Neural crest cell (in vitro differentiated cells): Measurements from ENCODE around the gene DOK3. TPM values are rescaled to one million over a fixed set of nuclear protein-coding genes. Genes with fewer than 3 reads are reported as not detected.

Source experiments
- DNase-seq: peaks from one replicate; pipeline ENCODE4 v3.0.0; 2021; ENCODE audit warnings: low read depth, mixed read lengths, low spot score
- H3K27ac Mint-ChIP-seq: one replicate; pipeline ENCODE4 v1.8.0; 2021; ENCODE audit warnings: mild to moderate bottlenecking, mixed read lengths; ENCODE audit not compliant: unreplicated experiment
- H3K27me3 Mint-ChIP-seq: 2 replicates; pipeline ENCODE4 v1.8.0; 2021; ENCODE audit warnings: low read depth, mild to moderate bottlenecking, mixed read lengths
- H3K36me3 Mint-ChIP-seq: 2 replicates; pipeline ENCODE4 v1.8.0; 2021; ENCODE audit warnings: low read depth, mild to moderate bottlenecking, mixed read lengths
- H3K4me1 Mint-ChIP-seq: 2 replicates; pipeline ENCODE4 v1.8.0; 2021; ENCODE audit warnings: mixed read lengths
- H3K4me3 Mint-ChIP-seq: one replicate; pipeline ENCODE4 v1.8.0; 2021; ENCODE audit warnings: mild to moderate bottlenecking, mixed read lengths
- H3K9me3 Mint-ChIP-seq: 2 replicates; pipeline ENCODE4 v1.8.0; 2021; ENCODE audit warnings: mixed read lengths
- CTCF ChIP-seq: fragments of 200-600 bp; sonication (generic); conservative IDR thresholded peaks from 2 replicates; pipeline ENCODE4 v1.5.0; 2021; ENCODE audit warnings: antibody characterized with exemption, mild to moderate bottlenecking
- total RNA-seq: library from RNA; stranded (reverse); gene quantifications from 2 replicates; pipeline ENCODE4 v1.2.1, GENCODE V29; 2021

DOK3 gene
- total RNA-seq, 1 donor from 2014 or later, result 11.4 TPM

- DNase-seq, result no peak
- no peak overlapping the region for H3K27ac Mint-ChIP-seq
- TF ChIP-seq CTCF, result no peak
Measured at GRCh38 chr5:177531209-177531940, 21.7 kb upstream of the DOK3 start.

GRCh38 chr5:177530638-177531037, 21.0 kb upstream of the DOK3 start:
- no peak for DNase-seq
- TF ChIP-seq CTCF, result no peak
- no peaks in the 10 kb centered on the region for H3K27me3 Mint-ChIP-seq

More at GRCh38 chr5:177531209-177531940, 21.7 kb upstream of the DOK3 start:
- H3K4me3 Mint-ChIP-seq, result no peak overlapping the region
- no peaks in the 10 kb centered on the region for H3K4me1 Mint-ChIP-seq
- H3K36me3 Mint-ChIP-seq, result peaks cover 7% of the 10 kb centered on the region
- no peaks in the 10 kb centered on the region for H3K9me3 Mint-ChIP-seq
- no peaks in the 10 kb centered on the region for H3K27me3 Mint-ChIP-seq

GRCh38 chr5:177529247-177530203, 19.9 kb upstream of the DOK3 start:
- Mint-ChIP-seq H3K36me3 (peaks cover 10% of the 10 kb centered on the region), H3K27me3 (no peaks in the 10 kb centered on the region), H3K27ac (no peak overlapping the region), H3K4me3 (no peak overlapping the region), H3K4me1 (no peaks in the 10 kb centered on the region), H3K9me3 (no peaks in the 10 kb centered on the region)
- DNase-seq, result no peak
- no peak for TF ChIP-seq CTCF

More at GRCh38 chr5:177530638-177531037, 21.0 kb upstream of the DOK3 start:
- H3K4me3 Mint-ChIP-seq, result no peak overlapping the region
- no peaks in the 10 kb centered on the region for H3K9me3 Mint-ChIP-seq
- H3K27ac Mint-ChIP-seq, result no peak overlapping the region
- H3K36me3 Mint-ChIP-seq, result peaks cover 8% of the 10 kb centered on the region
- H3K4me1 Mint-ChIP-seq, result no peaks in the 10 kb centered on the region

- no peak overlapping the region for H3K4me3 Mint-ChIP-seq
- no peak for DNase-seq
- H3K9me3 Mint-ChIP-seq, result no peaks in the 10 kb centered on the region
- peaks cover 10% of the 10 kb centered on the region for H3K36me3 Mint-ChIP-seq
- no peaks in the 10 kb centered on the region for H3K27me3 Mint-ChIP-seq
- no peaks in the 10 kb centered on the region for H3K4me1 Mint-ChIP-seq
- TF ChIP-seq CTCF, result no peak
- H3K27ac Mint-ChIP-seq, result no peak overlapping the region
Measured at GRCh38 chr5:177528631-177529030, 19.0 kb upstream of the DOK3 start.

GRCh38 chr5:177527595-177527994, 18.0 kb upstream of the DOK3 start:
- DNase-seq, result no peak
- Mint-ChIP-seq H3K36me3 (peaks cover 10% of the 10 kb centered on the region), H3K27ac (no peak overlapping the region), H3K4me1 (no peaks in the 10 kb centered on the region), H3K4me3 (no peak overlapping the region), H3K9me3 (no peaks in the 10 kb centered on the region), H3K27me3 (no peaks in the 10 kb centered on the region)
- no peak for TF ChIP-seq CTCF
